DND-41 (cell line): ENCODE data around the gene PCCB.

ENCODE experiments used
- EZH2 ChIP-seq: IDR thresholded peaks from 3 replicates; pipeline ENCODE4 v1.6.1; 2012; ENCODE audit warnings: borderline replicate concordance, low read depth, mild to moderate bottlenecking, moderate library complexity, low read length, inconsistent platforms; ENCODE audit not compliant: severe bottlenecking
- TF ChIP-seq, protein P1 (sequence below): IDR thresholded peaks from 2 replicates; pipeline ENCODE4 v1.5.1; 2012; ENCODE audit warnings: borderline replicate concordance, low read length, moderate library complexity, mild to moderate bottlenecking; ENCODE audit not compliant: poor library complexity, severe bottlenecking; ENCODE audit errors: extremely low read depth

DNA sequence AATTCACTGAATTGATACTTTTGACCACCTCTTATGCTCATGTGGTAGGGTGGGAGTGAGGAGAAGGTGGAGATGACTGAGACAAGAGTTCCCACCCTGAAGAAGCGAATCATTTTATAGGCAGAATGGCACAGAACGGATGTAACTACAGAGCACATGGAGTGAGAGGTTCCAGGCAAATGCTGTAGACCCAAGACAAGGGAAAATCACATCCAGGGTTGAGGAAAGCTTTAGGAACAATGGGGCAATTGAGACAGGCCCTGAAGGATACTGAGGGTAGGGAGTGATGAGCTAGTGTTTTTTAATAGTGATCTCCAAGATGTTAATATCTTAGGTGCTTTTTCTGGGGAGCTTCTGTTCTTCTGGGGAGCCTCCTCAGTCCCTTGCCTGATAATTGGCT, 8.1 kb downstream of the PCCB start:
- TF ChIP-seq EZH2 = no peak
- TF ChIP-seq, protein P1, sequence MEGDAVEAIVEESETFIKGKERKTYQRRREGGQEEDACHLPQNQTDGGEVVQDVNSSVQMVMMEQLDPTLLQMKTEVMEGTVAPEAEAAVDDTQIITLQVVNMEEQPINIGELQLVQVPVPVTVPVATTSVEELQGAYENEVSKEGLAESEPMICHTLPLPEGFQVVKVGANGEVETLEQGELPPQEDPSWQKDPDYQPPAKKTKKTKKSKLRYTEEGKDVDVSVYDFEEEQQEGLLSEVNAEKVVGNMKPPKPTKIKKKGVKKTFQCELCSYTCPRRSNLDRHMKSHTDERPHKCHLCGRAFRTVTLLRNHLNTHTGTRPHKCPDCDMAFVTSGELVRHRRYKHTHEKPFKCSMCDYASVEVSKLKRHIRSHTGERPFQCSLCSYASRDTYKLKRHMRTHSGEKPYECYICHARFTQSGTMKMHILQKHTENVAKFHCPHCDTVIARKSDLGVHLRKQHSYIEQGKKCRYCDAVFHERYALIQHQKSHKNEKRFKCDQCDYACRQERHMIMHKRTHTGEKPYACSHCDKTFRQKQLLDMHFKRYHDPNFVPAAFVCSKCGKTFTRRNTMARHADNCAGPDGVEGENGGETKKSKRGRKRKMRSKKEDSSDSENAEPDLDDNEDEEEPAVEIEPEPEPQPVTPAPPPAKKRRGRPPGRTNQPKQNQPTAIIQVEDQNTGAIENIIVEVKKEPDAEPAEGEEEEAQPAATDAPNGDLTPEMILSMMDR = no peak
